Activated naive CD4-positive, alpha-beta T cell treated with Interleukin-2 at 50 U/mL for 16 hours (primary cell): ENCODE measurements around the gene FIGNL2.
"Not testable (repeated sequence)": the region's sequence is repeated elsewhere in the genome, so short reads cannot be mapped to it uniquely, and the experiment has no call there.

Experiments
- DNase-seq: peaks from one replicate; pipeline ENCODE4 v3.0.0-alpha.2; 2020

Gene FIGNL2

GRCh38 chr12:51814311-51815088 lies 34.0 kb downstream of the FIGNL2 start:
- DNase-seq, result peak; percentile 72

- no peak for DNase-seq
These were observed 34.6 kb downstream of the FIGNL2 start for GRCh38 chr12:51813931-51814310.

GRCh38 chr12:51812871-51813270 lies 35.6 kb downstream of the FIGNL2 start:
- DNase-seq, result no peak

- DNase-seq, result no peak
These were observed 37.0 kb downstream of the FIGNL2 start for GRCh38 chr12:51811203-51812202.

- no peak for DNase-seq
These were observed 39.3 kb downstream of the FIGNL2 start for GRCh38 chr12:51809193-51809592.

- no peak for DNase-seq
These were observed 41.6 kb downstream of the FIGNL2 start for GRCh38 chr12:51806896-51807295.

- DNase-seq, result no peak
These were observed 47.5 kb downstream of the FIGNL2 start for GRCh38 chr12:51801027-51801426.

GRCh38 chr12:51798501-51798900 lies 50.0 kb downstream of the FIGNL2 start:
- no peak for DNase-seq

GRCh38 chr12:51798051-51798450 lies 50.5 kb downstream of the FIGNL2 start:
- not testable (repeated sequence) for DNase-seq

- no peak for DNase-seq
These were observed 51.2 kb downstream of the FIGNL2 start for GRCh38 chr12:51797301-51797700.

GRCh38 chr12:51793201-51793600 lies 55.3 kb downstream of the FIGNL2 start:
- DNase-seq, result no peak

GRCh38 chr12:51792417-51792816 lies 56.1 kb downstream of the FIGNL2 start:
- no peak for DNase-seq

GRCh38 chr12:51788876-51789275 lies 59.6 kb downstream of the FIGNL2 start:
- DNase-seq, result no peak

GRCh38 chr12:51785906-51786305 lies 62.6 kb downstream of the FIGNL2 start:
- no peak for DNase-seq

GRCh38 chr12:51784688-51785087 lies 63.8 kb downstream of the FIGNL2 start:
- DNase-seq, result no peak

GRCh38 chr12:51779876-51780275 lies 68.6 kb downstream of the FIGNL2 start:
- DNase-seq, result no peak

GRCh38 chr12:51777973-51778372 lies 70.5 kb downstream of the FIGNL2 start:
- DNase-seq, result no peak

GRCh38 chr12:51777457-51777856 lies 71.1 kb downstream of the FIGNL2 start:
- DNase-seq, result no peak

GRCh38 chr12:51774933-51775332 lies 73.6 kb downstream of the FIGNL2 start:
- DNase-seq, result no peak

GRCh38 chr12:51773145-51773869 lies 75.2 kb downstream of the FIGNL2 start:
- no peak for DNase-seq

- no peak for DNase-seq
These were observed 77.5 kb downstream of the FIGNL2 start for GRCh38 chr12:51771008-51771407.
